ENCODE data around the gene GLI3. TPM values are rescaled to one million over a fixed set of nuclear protein-coding genes. Genes with fewer than 3 reads are reported as not detected.
A peak's percentile ranks its signal among the peaks of the same experiment; 100 is the strongest.

Gene GLI3
- total RNA-seq, 1 donor from 2014 or later = 1.6 TPM

GRCh38 chr7:41972776-41973175 lies 264.2 kb downstream of the GLI3 start:
- DNase-seq (ENCODE audit: low read depth) = no peak

- DNase-seq (ENCODE audit: low read depth) = no peak
These were observed 264.7 kb downstream of the GLI3 start for GRCh38 chr7:41972270-41972669.

GRCh38 chr7:41971640-41972187 lies 265.3 kb downstream of the GLI3 start:
- no peak for DNase-seq (ENCODE audit: low read depth)

GRCh38 chr7:41970941-41971340 lies 266.1 kb downstream of the GLI3 start:
- DNase-seq (ENCODE audit: low read depth) = no peak

- DNase-seq (ENCODE audit: low read depth) = no peak
These were observed 267.4 kb downstream of the GLI3 start for GRCh38 chr7:41969561-41970105.

GRCh38 chr7:41967156-41967555 lies 269.9 kb downstream of the GLI3 start:
- DNase-seq (ENCODE audit: low read depth) = no peak

GRCh38 chr7:41965951-41966505 lies 271.0 kb downstream of the GLI3 start:
- DNase-seq (ENCODE audit: low read depth) = no peak

GRCh38 chr7:41964849-41965745 lies 271.9 kb downstream of the GLI3 start:
- DNase-seq (ENCODE audit: low read depth) = no peak

GRCh38 chr7:41964183-41964753 lies 272.7 kb downstream of the GLI3 start:
- no peak for DNase-seq (ENCODE audit: low read depth)

GRCh38 chr7:41956705-41957104 lies 280.3 kb downstream of the GLI3 start:
- no peak for DNase-seq (ENCODE audit: low read depth)

- peak; percentile 97 for DNase-seq (ENCODE audit: low read depth)
These were observed 280.9 kb downstream of the GLI3 start for GRCh38 chr7:41955893-41956675.

GRCh38 chr7:41955451-41955850 lies 281.6 kb downstream of the GLI3 start:
- DNase-seq (ENCODE audit: low read depth) = no peak

- no peak for DNase-seq (ENCODE audit: low read depth)
These were observed 282.0 kb downstream of the GLI3 start for GRCh38 chr7:41954976-41955375.

- no peak for DNase-seq (ENCODE audit: low read depth)
These were observed 288.5 kb downstream of the GLI3 start for GRCh38 chr7:41948503-41948902.

- DNase-seq (ENCODE audit: low read depth) = peak; percentile 61
These were observed 293.9 kb downstream of the GLI3 start for GRCh38 chr7:41943094-41943577.

GRCh38 chr7:41942468-41943093 lies 294.4 kb downstream of the GLI3 start:
- DNase-seq (ENCODE audit: low read depth) = peak; percentile 79

GRCh38 chr7:41940760-41941343 lies 296.2 kb downstream of the GLI3 start:
- DNase-seq (ENCODE audit: low read depth) = peak; percentile 74

GRCh38 chr7:41938371-41938770 lies 298.6 kb downstream of the GLI3 start:
- DNase-seq (ENCODE audit: low read depth) = no peak

GRCh38 chr7:41933427-41933826 lies 303.6 kb downstream of the GLI3 start:
- DNase-seq (ENCODE audit: low read depth) = no peak

- no peak for DNase-seq (ENCODE audit: low read depth)
These were observed 305.8 kb downstream of the GLI3 start for GRCh38 chr7:41931263-41931646.

Data from renal cortical epithelial cell (primary cell).